Uterus (tissue), 2 donors: ENCODE measurements around the gene LSAMP.

Source experiments
- CTCF ChIP-seq, 4 experiments: fragments of 200-600 bp in 2 of 4; fragments of 450-650 bp in 2 of 4; sonication (generic) in 2 of 4; IDR thresholded peaks; one replicate each; pipeline ENCODE4 v1.5.1; 2016 to 2019; ENCODE audit warnings: antibody characterized with exemption in 4 of 4, mild to moderate bottlenecking in 2 of 4, moderate library complexity in 1 of 4
- POLR2A ChIP-seq, 2 donors: fragments of 450-650 bp; IDR thresholded peaks; one replicate each; pipeline ENCODE4 v1.6.1; 2016; ENCODE audit warnings: antibody characterized with exemption in 2 of 2, mild to moderate bottlenecking in 1 of 2, moderate library complexity in 1 of 2

GRCh38 chr3:116474801-116475200 lies 29.5 kb upstream of the LSAMP start:
- TF ChIP-seq CTCF (IDR thresholded peaks at IDR 0.05) (no peak), POLR2A (IDR thresholded peaks at IDR 0.05) (no peak)
